Lower leg skin (tissue), 4 donors: ENCODE results near the gene PLXDC2. TPM values are rescaled to one million over a fixed set of nuclear protein-coding genes. Genes with fewer than 3 reads are reported as not detected.

ENCODE experiments used
- DNase-seq, 2 donors: peaks; one replicate each; pipeline ENCODE4 v3.0.0-alpha.2; 2019; ENCODE audit warnings: low spot score in 2 of 2
- H3K4me3 ChIP-seq: fragments of 200-600 bp; sonication (generic); 2 replicates; pipeline ENCODE4 v1.5.1; 2017; ENCODE audit warnings: mild to moderate bottlenecking, low read depth; ENCODE audit not compliant: poor library complexity, severe bottlenecking
- CTCF ChIP-seq, 3 donors: fragments of 450-650 bp; IDR thresholded peaks; one replicate each; pipeline ENCODE4 v1.5.1; 2016; ENCODE audit warnings: antibody characterized with exemption in 3 of 3, mild to moderate bottlenecking in 3 of 3, moderate library complexity in 2 of 3
- POLR2A ChIP-seq, 2 donors: fragments of 450-650 bp; IDR thresholded peaks; one replicate each; pipeline ENCODE4 v1.6.1; 2016 to 2017; ENCODE audit warnings: antibody characterized with exemption in 2 of 2, mild to moderate bottlenecking in 1 of 2, moderate library complexity in 1 of 2
- WGBS, 2 donors: methylation state at CpG; one replicate each; pipeline ENCODE4 v1.1.5; 2018; 5-methylcytosine and 5-hydroxymethylcytosine counted together
- intact Hi-C: fragments of 100-400 bp; cut with DNase I; formaldehyde crosslinking; loops from one replicate; pipeline ENCODE4 v1.15.0; 2023; ENCODE audit warnings: low total_unique reads
- total RNA-seq, 4 donors: library from RNA; depleted of rRNA; stranded (reverse); fragments of >200 nt; gene quantifications; one replicate each; pipeline ENCODE4 v1.1.0, GENCODE V29; 2016

The PLXDC2 gene
- total RNA-seq, 4 donors from 2014 or later = 75.3 to 113 (median 95.3) TPM

GRCh38 chr10:19977097-19977521 lies 160.9 kb downstream of the PLXDC2 start:
- no peak for DNase-seq
- 97 to 98% methylated on average over 3 of the region's 3 CpGs for WGBS, 2 donors
- TF ChIP-seq POLR2A (IDR thresholded peaks at IDR 0.05) = no peak
- TF ChIP-seq CTCF (IDR thresholded peaks at IDR 0.05) = no peak

GRCh38 chr10:19979628-19980027 lies 163.4 kb downstream of the PLXDC2 start:
- H3K4me3 ChIP-seq = no peak overlapping the region
- 58 to 80% methylated on average over 6 of the region's 6 CpGs for WGBS, 2 donors
- intact Hi-C loops = no loop called here
- no peak for DNase-seq
- TF ChIP-seq CTCF (IDR thresholded peaks at IDR 0.05) (no peak), POLR2A (IDR thresholded peaks at IDR 0.05) (no peak)

More at GRCh38 chr10:19977097-19977521, 160.9 kb downstream of the PLXDC2 start:
- intact Hi-C loops = no loop called here
- no peak overlapping the region for H3K4me3 ChIP-seq

GRCh38 chr10:19983880-19984565 lies 167.8 kb downstream of the PLXDC2 start:
- no peak overlapping the region for H3K4me3 ChIP-seq
- 87 to 95% methylated on average over 5 of the region's 5 CpGs for WGBS, 2 donors
- intact Hi-C loops = no loop called here
- TF ChIP-seq POLR2A (IDR thresholded peaks at IDR 0.05) (no peak), CTCF (IDR thresholded peaks at IDR 0.05) (no peak)
- DNase-seq = no peak

- no peak for DNase-seq
- no peak overlapping the region for H3K4me3 ChIP-seq
- WGBS, 2 donors = 48 to 60% methylated on average over 3 of the region's 3 CpGs
- TF ChIP-seq CTCF (IDR thresholded peaks at IDR 0.05) (no peak), POLR2A (IDR thresholded peaks at IDR 0.05) (no peak)
- intact Hi-C loops = no loop called here
Observed at GRCh38 chr10:19985745-19986144, 169.5 kb downstream of the PLXDC2 start.

GRCh38 chr10:19986591-19986990 lies 170.4 kb downstream of the PLXDC2 start:
- no peak for DNase-seq

More at GRCh38 chr10:19986591-19986990, 170.4 kb downstream of the PLXDC2 start:
- H3K4me3 ChIP-seq = no peak overlapping the region
- no peak for TF ChIP-seq CTCF (IDR thresholded peaks at IDR 0.05)
- TF ChIP-seq POLR2A (IDR thresholded peaks at IDR 0.05) = no peak
- 33 to 53% methylated on average over 2 of the region's 2 CpGs for WGBS, 2 donors
- intact Hi-C loops = no loop called here
